IMR-90 (cell line): ENCODE results near the gene MAPKAP1. TPM values are rescaled to one million over a fixed set of nuclear protein-coding genes. Genes with fewer than 3 reads are reported as not detected.

Experiments used
- ATAC-seq: fragments of 200-7000 bp; cut with Tn5 transposase; 2 replicates; pipeline ENCODE4 v1.9.1; 2020; ENCODE audit warnings: low read depth, mild to moderate bottlenecking, moderate library complexity
- BruUV-seq: library from RNA; stranded (reverse); fragments of 400-500 nt; replicated peaks from 2 replicates; lab custom pipeline; 2021; lab: Mats Ljungman, UMichigan
- CTCF ChIA-PET: fragments of 300-600 bp; formaldehyde crosslinking; extraction: SDS; loops from one replicate; lab custom pipeline; 2021; ENCODE audit warnings: antibody characterized with exemption; lab: Yijun Ruan, JAX
- POLR2A ChIA-PET: fragments of 300-600 bp; sonication (Branson Sonifier 250); formaldehyde crosslinking; loops from one replicate; lab custom pipeline; 2022; ENCODE audit warnings: antibody characterized with exemption; ENCODE audit not compliant: unreplicated experiment; lab: Charles Lee
- DNase-seq: peaks from one replicate; pipeline ENCODE4 v3.0.0; 2013
- H2AFZ ChIP-seq: replicated peaks from 2 replicates; pipeline ENCODE3; 2013; ENCODE audit warnings: low read length, mild to moderate bottlenecking; ENCODE audit not compliant: poor library complexity
- H2AK5ac ChIP-seq: 2 replicates; pipeline ENCODE4 v1.6.1; 2013; ENCODE audit warnings: low read depth, low read length, inconsistent platforms
- H2AK9ac ChIP-seq: replicated peaks from 2 replicates; pipeline ENCODE3; 2013; ENCODE audit warnings: mild to moderate bottlenecking, low read depth, low read length, moderate library complexity; ENCODE audit not compliant: poor library complexity
- H2BK120ac ChIP-seq: 2 replicates; pipeline ENCODE4 v1.6.1; 2013; ENCODE audit warnings: low read depth, low read length, inconsistent platforms
- H2BK15ac ChIP-seq: 3 replicates; pipeline ENCODE4 v1.6.1; 2013; ENCODE audit warnings: low read depth, low read length, inconsistent platforms
- H2BK20ac ChIP-seq: 2 replicates; pipeline ENCODE4 v1.6.1; 2013; ENCODE audit warnings: low read depth, mild to moderate bottlenecking, inconsistent platforms, low read length, moderate library complexity
- H2BK5ac ChIP-seq: 2 replicates; pipeline ENCODE4 v1.6.1; 2013; ENCODE audit warnings: mild to moderate bottlenecking, low read depth, low read length, inconsistent platforms; ENCODE audit not compliant: poor library complexity, severe bottlenecking
- H3K14ac ChIP-seq: replicated peaks from 2 replicates; pipeline ENCODE4 v1.6.1; 2013; ENCODE audit warnings: low read depth, low read length, inconsistent platforms
- H3K18ac ChIP-seq: 2 replicates; pipeline ENCODE4 v1.6.1; 2013; ENCODE audit warnings: low read depth, low read length, control low read depth
- H3K23ac ChIP-seq: 2 replicates; pipeline ENCODE4 v1.6.1; 2013; ENCODE audit warnings: low read depth, low read length, inconsistent platforms
- H3K27ac ChIP-seq: 2 replicates; pipeline ENCODE4 v1.5.1; 2013; ENCODE audit warnings: mild to moderate bottlenecking, control low read depth, low read length; ENCODE audit not compliant: insufficient read depth
- H3K27me3 ChIP-seq: 2 replicates; pipeline ENCODE4 v1.6.1; 2013; ENCODE audit warnings: low read length; ENCODE audit not compliant: control insufficient read depth, insufficient read depth
- H3K36me3 ChIP-seq: 2 replicates; pipeline ENCODE4 v1.6.1; 2013; ENCODE audit warnings: low read length, mixed read lengths; ENCODE audit not compliant: control insufficient read depth, insufficient read depth
- H3K4ac ChIP-seq: 2 replicates; pipeline ENCODE4 v1.6.1; 2013; ENCODE audit warnings: low read depth, low read length, inconsistent platforms
- H3K4me1 ChIP-seq: 2 replicates; pipeline ENCODE4 v1.6.1; 2013; ENCODE audit warnings: low read length, mixed read lengths; ENCODE audit not compliant: control insufficient read depth, insufficient read depth
- H3K4me2 ChIP-seq: 2 replicates; pipeline ENCODE4 v1.6.1; 2013; ENCODE audit warnings: low read depth, mild to moderate bottlenecking, control low read depth, low read length, moderate library complexity
- H3K4me3 ChIP-seq: 2 replicates; pipeline ENCODE4 v1.5.1; 2013; ENCODE audit warnings: low read depth, mild to moderate bottlenecking, control low read depth, low read length, moderate library complexity; ENCODE audit not compliant: insufficient read depth
- H3K56ac ChIP-seq: 2 replicates; pipeline ENCODE4 v1.6.1; 2013; ENCODE audit warnings: low read length, inconsistent platforms; ENCODE audit not compliant: insufficient read depth; ENCODE audit errors: extremely low read depth
- H3K79me1 ChIP-seq, 2 experiments: 2 replicates each; pipeline ENCODE4 v1.6.1; 2013; ENCODE audit warnings: low read length in 2 of 2, inconsistent platforms in 1 of 2, low read depth in 1 of 2
- H3K9ac ChIP-seq: 2 replicates; pipeline ENCODE4 v1.6.1; 2013; ENCODE audit warnings: low read depth, low read length, control low read depth
- H3K9me1 ChIP-seq: 2 replicates; pipeline ENCODE4 v1.6.1; 2013; ENCODE audit warnings: low read length, inconsistent platforms; ENCODE audit not compliant: insufficient read depth
- H3K9me3 ChIP-seq: 2 replicates; pipeline ENCODE4 v1.6.1; 2013; ENCODE audit warnings: low read length; ENCODE audit not compliant: control insufficient read depth, insufficient read depth
- H4K20me1 ChIP-seq: 2 replicates; pipeline ENCODE4 v1.6.1; 2013; ENCODE audit warnings: low read length, inconsistent platforms; ENCODE audit not compliant: insufficient read depth
- H4K5ac ChIP-seq: 2 replicates; pipeline ENCODE4 v1.6.1; 2013; ENCODE audit warnings: mild to moderate bottlenecking, low read depth, low read length, control low read depth
- H4K8ac ChIP-seq, 2 experiments: 2 replicates each; pipeline ENCODE4 v1.6.1; 2013; ENCODE audit warnings: low read depth in 2 of 2, low read length in 2 of 2, control low read depth in 1 of 2, inconsistent platforms in 1 of 2
- H4K91ac ChIP-seq: 2 replicates; pipeline ENCODE4 v1.6.1; 2013; ENCODE audit warnings: low read depth, low read length, inconsistent platforms; ENCODE audit not compliant: insufficient read depth
- CHD1 ChIP-seq: IDR thresholded peaks from 2 replicates; pipeline ENCODE4 v1.6.1; 2012; ENCODE audit warnings: low read depth, low read length, improper control_type of control experiment
- POLR2A ChIP-seq: IDR thresholded peaks from 2 replicates; pipeline ENCODE4 v1.6.1; 2012; ENCODE audit warnings: mild to moderate bottlenecking, low read depth, low read length
- RAD21 ChIP-seq: IDR thresholded peaks from 2 replicates; pipeline ENCODE4 v1.6.1; 2012; ENCODE audit warnings: low read length, improper control_type of control experiment
- RFX5 ChIP-seq: IDR thresholded peaks from 2 replicates; pipeline ENCODE4 v1.8.0; 2012; ENCODE audit warnings: low read depth, mild to moderate bottlenecking, low read length, moderate library complexity
- SMC3 ChIP-seq: fragments of 150-350 bp; IDR thresholded peaks from 2 replicates; pipeline ENCODE4 v1.6.1; 2016; ENCODE audit warnings: low read depth, mild to moderate bottlenecking, antibody characterized with exemption, low read length, moderate library complexity
- WGBS, 2 experiments: methylation state at CpG; one replicate each; pipeline versions ENCODE4 v1.1.5 to v1.1.7; 2013; ENCODE audit warnings: missing lambda C conversion rate in 2 of 2; ENCODE audit not compliant: insufficient read length in 1 of 2; ENCODE audit errors: extremely low coverage in 2 of 2; 5-methylcytosine and 5-hydroxymethylcytosine counted together
- dilution Hi-C: fragments of 300-500 bp; cut with HindIII; formaldehyde crosslinking; loops from one replicate; pipeline ENCODE4 v1.14.3; 2018; ENCODE audit warnings: low sequenced_read_pairs; ENCODE audit not compliant: unreplicated experiment
- in situ Hi-C: fragments of 300-500 bp; cut with MboI; formaldehyde crosslinking; loops from 3 replicates; pipeline ENCODE4 v1.14.3; 2019; ENCODE audit warnings: low sequenced_read_pairs, inconsistent platforms, mixed read lengths
- intact Hi-C: fragments of 100-400 bp; cut with micrococcal nuclease; formaldehyde crosslinking; loops from 2 replicates; pipeline ENCODE4 v1.10.0; 2022
- polyA plus RNA-seq, 3 experiments: library from polyadenylated mRNA; depleted of rRNA; stranded (reverse); fragments of >200 nt; gene quantifications; 2 replicates each; pipeline ENCODE4 v1.2.3, GENCODE V29; 2012; ENCODE audit warnings: low replicate concordance in 1 of 3
- total RNA-seq: library from RNA; depleted of rRNA; stranded (reverse); fragments of >200 nt; gene quantifications from 2 replicates; pipeline ENCODE4 v1.2.3, GENCODE V29; 2012

The MAPKAP1 gene
- total and polyA plus RNA-seq, 2 of the 4 experiments (the other 2 are of a cell fraction), result 87.2 to 158 TPM

GRCh38 chr9:125432715-125433385 lies 274.2 kb downstream of the MAPKAP1 start (continued):
- no peak for TF ChIP-seq CHD1
- no peak for TF ChIP-seq POLR2A
- TF ChIP-seq SMC3, result no peak
- no peak for TF ChIP-seq RAD21

GRCh38 chr9:125431741-125432271 lies 275.2 kb downstream of the MAPKAP1 start:
- H3K4ac ChIP-seq, result no peak overlapping the region

More at GRCh38 chr9:125431741-125432271, 275.2 kb downstream of the MAPKAP1 start:
- Histone ChIP-seq H3K9ac (no peak overlapping the region), H3K18ac (no peak overlapping the region), H3K27ac (no peak overlapping the region), H2BK5ac (no peak overlapping the region), H3K27me3 (no peaks in the 10 kb centered on the region), H3K56ac (no peak overlapping the region), H3K4me1 (no peaks in the 10 kb centered on the region), H2BK120ac (no peak overlapping the region), H3K9me3 (no peaks in the 10 kb centered on the region), H2AK9ac (no peak overlapping the region), H3K23ac (no peak overlapping the region), H2AK5ac (no peak overlapping the region), H3K4me3 (no peak overlapping the region), H4K91ac (no peak overlapping the region), H2AFZ (no peak overlapping the region), H4K8ac (no peak overlapping the region), H3K79me1 (no peaks in the 10 kb centered on the region), H3K9me1 (no peaks in the 10 kb centered on the region; the same call in 1 of the 2 replicates), H3K4me2 (no peak overlapping the region), H4K5ac (no peak overlapping the region), H3K14ac (no peak overlapping the region), H2BK15ac (no peak overlapping the region), H3K36me3 (peaks cover 2% of the 10 kb centered on the region; the same call in 1 of the 2 replicates), H4K20me1 (no peaks in the 10 kb centered on the region), H2BK20ac (no peak overlapping the region)
- DNase-seq (no peak), ATAC-seq (no peak)
- intact Hi-C loops, result no loop called here
- in situ Hi-C loops, result no loop called here
- WGBS, 2 experiments, result 79% methylated on average over 8 of the region's 12 CpGs; no CpG with 5 or more reads in 1 of the 2 experiments
- dilution Hi-C loops, result no loop called here
- TF ChIP-seq RFX5, result no peak
- CTCF ChIA-PET, result no interaction called here
- BruUV-seq, result no TSS peak
- POLR2A ChIA-PET, result no interaction called here
